Activated CD8-positive, alpha-beta T cell treated with anti-CD3 and anti-CD28 coated beads for 36 hours (primary cell): ENCODE data around the gene GNRH2. TPM values are rescaled to one million over a fixed set of nuclear protein-coding genes. Genes with fewer than 3 reads are reported as not detected.

Experiments used
- ATAC-seq: fragments of 200-7000 bp; cut with Tn5 transposase; one replicate; pipeline ENCODE4 v1.10.0; 2021; ENCODE audit warnings: mild to moderate bottlenecking, moderate library complexity
- CTCF ChIA-PET: fragments of 350-600 bp; sonication (Branson Sonifier 250); formaldehyde crosslinking; loops from one replicate; lab custom pipeline; 2021; ENCODE audit warnings: antibody characterized with exemption; lab: Charles Lee
- POLR2A ChIA-PET: fragments of 350-600 bp; sonication (Branson Sonifier 250); formaldehyde crosslinking; loops from one replicate; lab custom pipeline; 2021; ENCODE audit warnings: antibody characterized with exemption; lab: Charles Lee
- DNase-seq: peaks from one replicate; pipeline ENCODE4 v3.0.0-alpha.2; 2020
- H3K27ac Mint-ChIP-seq: one replicate; pipeline ENCODE4 v1.8.0; 2021; ENCODE audit warnings: mild to moderate bottlenecking, mixed read lengths
- H3K27me3 Mint-ChIP-seq: one replicate; pipeline ENCODE4 v1.8.0; 2021; ENCODE audit warnings: mixed read lengths
- H3K36me3 Mint-ChIP-seq: one replicate; pipeline ENCODE4 v1.8.0; 2021; ENCODE audit warnings: low read depth, mixed read lengths
- H3K4me1 Mint-ChIP-seq: one replicate; pipeline ENCODE4 v1.8.0; 2021; ENCODE audit warnings: low read depth, mixed read lengths
- H3K4me3 Mint-ChIP-seq: one replicate; pipeline ENCODE4 v1.8.0; 2021; ENCODE audit warnings: mild to moderate bottlenecking, moderate library complexity, mixed read lengths
- H3K9me3 Mint-ChIP-seq: one replicate; pipeline ENCODE4 v1.8.0; 2021; ENCODE audit warnings: mixed read lengths
- intact Hi-C: fragments of 100-400 bp; cut with micrococcal nuclease; formaldehyde crosslinking; loops from one replicate; pipeline ENCODE4 v1.10.0; 2022
- total RNA-seq, 2 experiments: library from RNA; stranded (reverse); gene quantifications; one replicate each; pipeline ENCODE4 v1.2.3, GENCODE V29; 2021
- TF ChIP-seq, protein P1 (sequence below): fragments of 200-600 bp; IDR thresholded peaks from one replicate; pipeline ENCODE4 v1.8.0; 2022; ENCODE audit warnings: antibody characterized with exemption, mild to moderate bottlenecking

GNRH2 gene
- total RNA-seq, 2 experiments from 2014 or later, result 0.36 to 0.85 TPM

DNA sequence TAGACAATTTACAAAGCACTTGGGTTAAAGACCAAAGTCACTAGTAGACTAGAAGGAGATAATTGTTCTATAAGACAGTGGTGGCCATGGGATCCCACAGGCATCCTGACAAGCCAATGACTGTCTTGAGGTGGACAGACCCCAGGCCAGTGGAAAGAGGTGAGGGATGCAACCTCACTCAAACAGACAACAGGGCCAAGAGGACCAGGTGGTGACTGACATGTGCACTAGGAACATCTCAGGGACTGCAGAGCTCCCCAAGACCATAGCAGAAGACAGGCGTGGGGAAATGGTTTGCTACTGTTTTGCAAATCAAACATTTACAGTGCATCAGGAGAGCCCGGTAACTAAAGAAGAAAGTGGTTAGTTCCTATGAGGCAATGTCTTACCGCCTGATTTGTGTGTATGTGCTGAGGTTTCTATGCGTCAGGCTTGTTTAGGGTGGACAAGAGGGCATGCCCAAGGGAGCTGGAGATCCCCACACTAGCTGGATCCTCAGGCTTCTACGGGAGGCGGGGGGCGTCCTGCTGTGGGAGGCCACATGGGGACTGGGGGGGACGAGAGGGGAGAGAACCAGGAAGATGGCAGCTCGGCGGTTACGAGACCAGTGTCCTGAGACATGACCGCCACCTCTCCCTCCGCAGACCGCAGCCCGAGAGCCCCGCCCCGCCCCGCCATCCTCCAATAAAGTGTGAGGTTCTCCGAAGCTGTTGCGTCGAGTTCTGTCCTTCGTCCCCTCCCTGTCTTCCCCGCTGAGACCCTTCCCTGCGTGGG, 1.8 kb downstream of the GNRH2 start:
- Mint-ChIP-seq H3K4me3 (peak overlapping the region; percentile 85), H3K36me3 (peaks cover 32% of the 10 kb centered on the region), H3K27me3 (no peaks in the 10 kb centered on the region), H3K4me1 (peaks cover 16% of the 10 kb centered on the region), H3K27ac (peak overlapping the region; percentile 78), H3K9me3 (no peaks in the 10 kb centered on the region)
- intact Hi-C loops, result loop anchor here (5.0 kb wide), 1 partner anchor 72 kb away; no protein-coding TSS in a partner anchor
- TF ChIP-seq, protein P1, sequence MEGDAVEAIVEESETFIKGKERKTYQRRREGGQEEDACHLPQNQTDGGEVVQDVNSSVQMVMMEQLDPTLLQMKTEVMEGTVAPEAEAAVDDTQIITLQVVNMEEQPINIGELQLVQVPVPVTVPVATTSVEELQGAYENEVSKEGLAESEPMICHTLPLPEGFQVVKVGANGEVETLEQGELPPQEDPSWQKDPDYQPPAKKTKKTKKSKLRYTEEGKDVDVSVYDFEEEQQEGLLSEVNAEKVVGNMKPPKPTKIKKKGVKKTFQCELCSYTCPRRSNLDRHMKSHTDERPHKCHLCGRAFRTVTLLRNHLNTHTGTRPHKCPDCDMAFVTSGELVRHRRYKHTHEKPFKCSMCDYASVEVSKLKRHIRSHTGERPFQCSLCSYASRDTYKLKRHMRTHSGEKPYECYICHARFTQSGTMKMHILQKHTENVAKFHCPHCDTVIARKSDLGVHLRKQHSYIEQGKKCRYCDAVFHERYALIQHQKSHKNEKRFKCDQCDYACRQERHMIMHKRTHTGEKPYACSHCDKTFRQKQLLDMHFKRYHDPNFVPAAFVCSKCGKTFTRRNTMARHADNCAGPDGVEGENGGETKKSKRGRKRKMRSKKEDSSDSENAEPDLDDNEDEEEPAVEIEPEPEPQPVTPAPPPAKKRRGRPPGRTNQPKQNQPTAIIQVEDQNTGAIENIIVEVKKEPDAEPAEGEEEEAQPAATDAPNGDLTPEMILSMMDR, result no peak
- peak; percentile 65 for DNase-seq
- CTCF ChIA-PET, result interaction anchor here (0.8 to 0.9 kb wide), 2 partner anchors 8 to 180 kb away, joined by 3 read pairs; no protein-coding TSS in a partner anchor
- POLR2A ChIA-PET, result interaction anchor here (0.5 to 1.6 kb wide), 8 partner anchors 9 to 180 kb away, joined by 3 to 5 read pairs (median 3); partner anchors contain the start of gene OXT
- peak; percentile 38 for ATAC-seq

- peaks cover 33% of the 10 kb centered on the region for H3K36me3 Mint-ChIP-seq
- no peaks in the 10 kb centered on the region for H3K27me3 Mint-ChIP-seq
- H3K4me3 Mint-ChIP-seq, result peak within 1 kb of the TSS; percentile 85
- TF ChIP-seq, protein P1, result no peak
- peaks cover 20% of the 10 kb centered on the region for H3K4me1 Mint-ChIP-seq
- intact Hi-C loops, result loop anchor here (5.0 kb wide), 1 partner anchor 71 kb away; no protein-coding TSS in a partner anchor
- ATAC-seq (peak; percentile 94), DNase-seq (peak; percentile 89)
- ChIA-PET CTCF (interaction anchor here (0.8 to 0.9 kb wide), 2 partner anchors 8 to 181 kb away, joined by 3 read pairs; no protein-coding TSS in a partner anchor), POLR2A (interaction anchor here (0.6 to 1.6 kb wide), 7 partner anchors 10 to 587 kb away, joined by 3 to 5 read pairs (median 3); no protein-coding TSS in a partner anchor)
- H3K27ac Mint-ChIP-seq, result peak within 1 kb of the TSS; percentile 78
- H3K9me3 Mint-ChIP-seq, result no peaks in the 10 kb centered on the region
These were observed 2.6 kb downstream of the GNRH2 start, which contains the start of gene MRPS26 for GRCh38 chr20:3045816-3046676. TSS of gene MRPS26 (plus strand) at chr20:3046052. CDS start at chr20:3046069, 17 bp downstream.

DNA sequence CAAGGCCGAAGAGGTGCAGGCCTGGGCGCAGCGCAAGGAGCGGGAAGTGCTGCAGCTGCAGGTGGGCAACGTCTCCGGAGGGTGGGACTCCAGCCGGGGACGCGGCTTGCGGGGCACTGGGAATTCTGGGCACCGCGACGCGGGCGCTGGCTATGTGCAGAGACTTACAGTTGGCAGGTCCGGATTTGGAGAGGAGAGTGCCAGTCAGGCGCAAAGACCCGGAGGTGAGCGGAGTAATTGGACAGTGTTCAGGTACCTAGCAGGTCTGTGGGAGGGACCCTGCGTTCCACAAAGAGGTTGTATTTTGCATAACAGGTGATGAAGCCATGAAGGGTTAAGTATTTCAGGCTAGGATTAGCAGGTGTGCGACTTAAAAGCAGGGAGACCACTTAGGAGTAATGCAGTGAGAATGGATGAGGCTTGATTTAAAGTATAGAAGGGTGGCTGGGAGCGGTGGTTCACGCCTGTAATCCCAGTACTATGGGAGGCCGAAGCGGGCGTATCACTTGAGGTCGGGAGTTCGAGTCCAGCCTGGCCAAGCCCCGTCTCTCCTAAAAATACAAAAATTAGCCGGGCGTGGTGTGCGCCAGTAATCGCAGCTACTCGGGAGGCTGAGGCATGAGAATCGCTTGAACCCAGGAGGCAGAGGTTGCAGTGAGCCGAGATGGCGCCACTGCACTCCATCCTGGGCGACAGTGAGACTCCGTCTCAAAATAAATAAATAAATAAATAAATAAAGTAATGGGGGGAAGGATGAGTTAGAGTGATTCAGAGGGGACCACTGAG, 3.4 kb downstream of the GNRH2 start:
- ChIA-PET CTCF (no interaction called here), POLR2A (interaction anchor here (0.6 to 1.5 kb wide), 5 partner anchors 62 to 588 kb away, joined by 3 to 5 read pairs (median 3); no protein-coding TSS in a partner anchor)
- TF ChIP-seq, protein P1, result no peak
- peaks cover 33% of the 10 kb centered on the region for H3K36me3 Mint-ChIP-seq
- H3K4me1 Mint-ChIP-seq, result peaks cover 20% of the 10 kb centered on the region
- no peaks in the 10 kb centered on the region for H3K27me3 Mint-ChIP-seq
- peak overlapping the region; percentile 85 for H3K4me3 Mint-ChIP-seq
- ATAC-seq (no peak), DNase-seq (peak; percentile 22)
- intact Hi-C loops, result loop anchor here (5.0 kb wide), 1 partner anchor 70 kb away; no protein-coding TSS in a partner anchor
- peak overlapping the region; percentile 67 for H3K27ac Mint-ChIP-seq
- no peaks in the 10 kb centered on the region for H3K9me3 Mint-ChIP-seq
